Measurements from ENCODE around the gene TEX13D.
A peak's percentile ranks its signal among the peaks of the same experiment; 100 is the strongest.
"Not testable (repeated sequence)": the region's sequence is repeated elsewhere in the genome, so short reads cannot be mapped to it uniquely, and the experiment has no call there.

Gene TEX13D

GRCh38 chrX:124332481-124333424 is at the start of gene TEX13D:
TSS of gene TEX13D (plus strand) at chrX:124332660. CDS start at chrX:124332918, 258 bp downstream.
- DNase-seq (ENCODE audit: low read depth): no peak

DNA sequence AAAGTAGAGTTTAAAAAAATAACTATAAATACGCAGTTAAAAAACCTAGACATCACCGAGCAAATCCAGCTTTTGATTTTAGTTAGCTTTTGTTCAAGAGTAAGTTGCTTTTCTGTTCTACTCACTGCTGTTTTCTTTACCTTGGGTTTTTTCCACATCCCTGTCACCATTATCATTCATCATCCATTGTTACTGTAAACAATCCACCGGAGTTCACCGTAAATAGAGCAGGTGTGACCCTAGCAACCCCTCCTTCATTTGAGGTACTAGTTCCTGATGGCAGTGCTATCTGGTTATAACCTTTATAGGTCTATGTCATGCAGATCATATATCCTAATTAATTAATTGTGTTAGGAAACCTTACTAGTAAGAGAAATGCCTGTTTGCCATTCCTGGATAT is 43.0 kb upstream of the TEX13D start:
- no peak for DNase-seq (ENCODE audit: low read depth)

GRCh38 chrX:124293810-124294209 is 38.6 kb upstream of the TEX13D start:
- DNase-seq (ENCODE audit: low read depth): no peak

DNA sequence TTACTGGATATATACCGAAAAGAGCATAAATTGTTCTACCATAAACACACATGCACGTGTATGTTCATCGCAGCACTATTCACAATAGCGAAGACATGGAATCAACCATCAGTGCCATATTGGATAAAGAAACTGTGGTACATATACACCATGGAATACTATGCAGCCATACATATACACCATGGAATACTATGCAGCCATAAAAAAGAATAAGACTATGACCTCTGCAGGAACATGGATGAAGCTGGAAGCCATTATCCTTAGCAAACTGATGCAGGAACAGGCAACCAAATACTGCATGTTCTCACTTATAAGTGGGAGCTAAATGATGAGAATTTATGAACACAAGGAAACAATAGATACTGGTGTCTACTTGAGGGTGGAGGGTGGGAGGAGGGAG is 33.1 kb upstream of the TEX13D start:
- DNase-seq (ENCODE audit: low read depth): not testable (repeated sequence)

DNA sequence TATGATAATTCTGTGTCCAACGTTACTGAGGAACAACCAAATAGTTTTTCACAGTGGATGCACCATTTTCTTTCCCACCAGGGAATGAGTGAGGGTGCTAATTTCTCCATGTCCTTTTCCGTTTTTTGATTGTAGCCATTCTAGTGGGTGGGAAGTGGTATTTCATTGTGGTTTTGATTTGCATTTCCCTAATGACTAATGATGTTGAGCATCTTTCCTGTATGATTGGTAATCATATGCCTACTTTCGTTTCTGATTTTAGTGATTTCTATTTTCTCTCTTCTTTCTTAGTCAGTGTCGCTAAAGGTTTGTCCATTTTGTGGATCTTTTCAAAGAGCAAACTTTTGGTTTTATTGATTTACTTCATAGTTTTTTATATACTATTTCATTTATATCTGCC is 32.1 kb upstream of the TEX13D start:
- DNase-seq (ENCODE audit: low read depth): no peak

GRCh38 chrX:124307253-124307907 is 25.1 kb upstream of the TEX13D start:
- DNase-seq (ENCODE audit: low read depth): no peak

DNA sequence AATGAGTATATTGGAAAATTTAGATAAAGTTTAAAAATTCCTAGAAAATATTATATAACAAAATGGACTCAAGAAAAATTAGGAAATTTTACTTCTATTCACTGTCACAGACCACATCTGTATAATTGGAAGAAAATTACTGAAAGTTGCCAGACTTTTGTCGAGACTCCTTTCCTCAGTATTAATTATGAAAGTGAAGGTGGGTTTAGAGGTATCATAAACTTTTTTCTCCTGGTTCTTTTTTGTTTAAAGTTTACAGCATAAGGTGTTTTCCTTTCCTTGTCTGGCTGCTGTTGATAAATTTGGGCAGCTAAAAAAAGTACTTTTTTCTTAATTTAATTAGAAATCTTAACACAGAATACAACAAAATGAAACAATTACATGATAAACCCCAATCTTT is 6.7 kb upstream of the TEX13D start:
- no peak for DNase-seq (ENCODE audit: low read depth)

DNA sequence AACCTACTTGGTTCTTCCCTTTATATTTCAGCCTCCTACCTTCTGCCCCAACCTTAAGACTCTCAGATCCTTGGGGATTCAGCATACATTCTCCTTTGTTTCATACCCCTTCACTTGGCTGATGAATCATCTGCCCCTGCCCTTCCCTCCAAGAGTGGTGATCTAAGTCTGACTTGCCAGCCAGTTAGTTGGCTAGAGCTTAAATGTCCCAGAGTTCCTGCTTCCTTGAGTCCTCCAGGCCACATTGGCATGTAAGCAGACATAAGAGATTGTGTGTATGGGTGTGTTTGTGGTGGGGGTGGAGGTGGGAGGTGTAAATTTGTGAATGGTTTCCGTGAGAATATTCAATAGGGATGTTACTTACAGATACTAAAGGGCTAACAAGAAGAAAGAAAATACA is 3.7 kb upstream of the TEX13D start:
- peak; percentile 14 for DNase-seq (ENCODE audit: low read depth)

- no peak for DNase-seq (ENCODE audit: low read depth)
Observed at GRCh38 chrX:124333862-124334261, 1.4 kb downstream of the TEX13D start.

GRCh38 chrX:124334555-124334954 is 2.1 kb downstream of the TEX13D start:
- DNase-seq (ENCODE audit: low read depth): not testable (repeated sequence)

DNA sequence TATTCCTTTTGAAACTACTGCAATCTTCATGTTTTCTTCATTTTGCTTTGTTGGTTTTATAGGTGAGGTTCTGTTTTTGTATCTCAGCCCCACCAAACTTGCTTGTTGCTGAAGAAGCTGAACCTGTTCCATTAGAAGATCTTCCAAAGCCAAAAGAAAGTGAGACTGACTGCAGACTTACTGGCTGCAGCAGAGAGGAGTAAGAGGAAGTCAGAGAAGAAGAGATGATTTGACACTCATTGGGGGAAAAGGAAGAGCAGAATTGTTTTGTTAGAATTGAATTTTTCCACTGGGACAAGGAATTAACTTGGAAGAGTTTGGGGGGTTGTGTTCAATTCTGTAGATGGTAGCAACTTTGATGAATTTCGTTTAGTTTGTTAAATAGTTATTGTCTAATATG is 3.1 kb downstream of the TEX13D start:
- no peak for DNase-seq (ENCODE audit: low read depth)

DNA sequence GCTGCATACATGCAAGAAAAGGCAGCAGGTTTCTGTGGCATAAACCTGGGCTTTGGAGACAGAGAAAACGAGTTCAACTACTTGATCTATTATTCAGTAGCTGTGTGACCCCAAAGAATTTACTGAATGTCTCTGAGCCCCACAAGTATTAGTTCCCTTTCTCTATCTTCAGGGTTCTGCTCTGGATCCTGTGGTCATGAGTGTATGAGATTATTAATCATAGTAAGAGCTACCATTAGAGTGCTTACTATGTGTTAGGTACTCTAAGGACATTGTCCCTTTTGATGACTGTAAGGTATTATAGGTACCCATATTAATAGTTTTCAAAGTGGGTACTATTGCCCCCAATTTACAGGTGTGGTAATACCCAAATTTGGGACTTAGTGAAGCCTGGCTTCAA is 5.5 kb downstream of the TEX13D start:
- no peak for DNase-seq (ENCODE audit: low read depth)

- DNase-seq (ENCODE audit: low read depth): no peak
Observed at GRCh38 chrX:124338733-124339514, 6.5 kb downstream of the TEX13D start.

GRCh38 chrX:124341396-124342132 is 9.1 kb downstream of the TEX13D start:
- DNase-seq (ENCODE audit: low read depth): no peak

- no peak for DNase-seq (ENCODE audit: low read depth)
Observed at GRCh38 chrX:124342174-124342867, 9.9 kb downstream of the TEX13D start.

DNA sequence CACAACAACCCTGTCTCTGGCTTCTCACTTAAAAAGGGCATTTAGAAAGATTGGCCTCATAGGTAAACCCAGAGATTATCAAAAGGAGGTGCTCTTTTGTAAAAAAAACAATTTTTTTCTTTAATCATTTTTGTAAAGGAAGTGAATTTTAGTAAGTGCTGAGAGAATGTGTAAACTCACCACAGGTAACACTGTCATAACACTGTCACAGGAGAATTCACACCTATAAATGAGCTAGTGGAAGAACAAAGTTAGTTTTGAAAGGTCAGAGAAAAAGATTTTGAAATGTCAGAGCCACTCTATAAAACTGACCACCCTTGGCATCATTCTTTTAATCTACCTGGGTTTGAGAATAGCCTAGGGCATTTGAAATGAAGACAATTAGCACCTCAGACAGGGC is 10.6 kb downstream of the TEX13D start:
- no peak for DNase-seq (ENCODE audit: low read depth)

DNA sequence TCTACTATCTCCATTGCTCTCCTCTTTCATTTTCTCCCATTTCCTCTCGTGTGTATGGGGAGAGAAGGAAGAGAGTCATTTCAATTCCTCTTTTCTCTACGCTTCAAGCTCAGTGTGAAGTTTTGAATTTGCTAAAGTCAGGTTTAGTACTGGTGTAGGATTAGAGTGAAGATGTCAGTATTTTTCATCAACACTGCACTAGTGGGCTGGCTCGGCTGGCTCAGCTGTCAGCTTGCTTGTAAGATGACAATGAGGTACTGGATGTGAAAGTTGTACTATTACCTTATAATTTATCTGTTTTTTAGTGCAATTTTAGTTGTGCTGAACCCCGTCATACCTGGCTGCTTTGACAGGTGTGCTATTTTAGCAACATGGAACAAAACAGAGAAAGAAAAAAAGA is 11.8 kb downstream of the TEX13D start:
- DNase-seq (ENCODE audit: low read depth): no peak

DNA sequence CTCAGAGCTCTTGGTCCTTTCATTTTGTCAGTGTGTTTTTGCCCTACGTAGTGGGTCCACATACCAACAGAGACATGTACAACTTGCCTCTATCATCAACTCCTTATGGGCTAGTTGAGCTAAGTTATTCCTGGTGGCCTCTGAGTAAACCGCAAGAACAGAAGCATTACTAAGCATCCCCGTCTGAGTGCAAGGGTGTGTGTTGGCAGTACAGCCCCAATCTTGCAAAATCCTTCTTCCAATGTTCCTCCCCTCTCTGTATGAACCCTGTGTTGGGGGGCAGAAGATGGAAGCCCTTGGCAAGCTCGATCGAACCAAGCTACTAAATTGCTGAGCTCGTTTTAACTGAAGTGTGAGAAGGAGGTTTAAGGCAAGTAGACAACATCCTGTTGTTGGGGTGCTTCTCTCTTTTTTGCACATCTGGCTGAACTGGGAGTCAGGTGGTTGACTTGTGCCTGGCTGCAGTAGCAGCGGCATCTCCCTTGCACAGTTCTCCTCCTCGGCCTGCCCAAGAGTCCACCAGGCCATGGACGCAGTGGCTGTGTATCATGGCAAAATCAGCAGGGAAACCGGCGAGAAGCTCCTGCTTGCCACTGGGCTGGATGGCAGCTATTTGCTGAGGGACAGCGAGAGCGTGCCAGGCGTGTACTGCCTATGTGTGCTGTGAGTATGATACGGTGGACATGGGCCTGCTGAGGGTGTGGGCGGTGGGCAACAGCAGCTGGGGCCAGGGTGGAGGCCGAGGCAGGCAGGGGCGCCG is 13.8 kb downstream of the TEX13D start, which contains the start of gene SH2D1A:
TSS of gene SH2D1A (plus strand) at position 447 of the 760 bp plus-strand sequence. CDS start at position 527, 80 bp downstream.
- no peak for DNase-seq (ENCODE audit: low read depth)

DNA sequence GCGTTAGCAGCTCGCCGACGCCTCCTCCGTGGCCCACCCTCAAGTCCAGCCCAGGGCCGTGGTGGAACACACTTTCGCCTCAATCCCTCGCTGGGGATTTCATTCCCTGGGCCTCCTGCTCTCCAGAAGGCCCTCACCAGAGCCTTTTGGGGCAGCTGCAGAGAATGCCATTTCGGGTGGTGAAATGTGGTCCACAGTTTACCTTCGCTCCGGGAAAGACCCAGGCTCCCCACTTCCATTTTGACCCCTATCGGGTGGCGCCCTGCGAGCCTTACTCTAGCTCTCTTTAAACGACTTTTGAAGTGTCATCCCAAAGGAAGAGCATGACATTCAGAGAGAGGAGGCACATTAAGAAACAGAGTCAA is 14.4 kb downstream of the TEX13D start:
- DNase-seq (ENCODE audit: low read depth): no peak

DNA sequence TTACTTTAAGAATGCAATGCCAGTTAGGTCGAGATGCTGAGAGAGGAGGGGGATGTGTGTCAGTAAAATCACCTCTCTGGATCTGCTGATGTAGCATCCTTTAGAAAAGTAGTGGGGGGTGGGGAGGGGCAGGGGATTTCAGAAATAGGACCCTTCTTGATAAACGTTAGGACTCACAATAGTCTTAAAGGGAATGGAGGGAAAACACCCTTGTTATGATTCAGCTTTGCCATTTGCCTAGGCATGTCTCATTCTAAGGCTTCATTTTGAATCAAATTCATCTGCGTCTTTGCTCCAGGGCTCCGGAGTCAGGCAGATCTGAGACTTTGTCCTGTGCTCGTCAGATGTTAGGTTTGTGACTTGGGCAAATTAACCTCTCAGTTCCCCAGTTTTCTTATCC is 14.8 kb downstream of the TEX13D start:
- DNase-seq (ENCODE audit: low read depth): no peak

Measured in HS-5 (cell line).